H1 (cell line): ENCODE measurements around the gene PHF14. TPM values are rescaled to one million over a fixed set of nuclear protein-coding genes. Genes with fewer than 3 reads are reported as not detected.

ENCODE experiments used
- KDM4A ChIP-seq: IDR thresholded peaks from one replicate; pipeline ENCODE4 v1.7.1; 2012; ENCODE audit warnings: low read depth, mild to moderate bottlenecking, moderate library complexity, low read length, inconsistent platforms; ENCODE audit not compliant: severe bottlenecking
- polyA plus RNA-seq, 7 experiments: library from polyadenylated mRNA; depleted of rRNA in 3 of 7; stranded (reverse) in 5 of 7; unstranded in 2 of 7; fragments of >200 nt in 5 of 7; fragments of 200-250 nt in 2 of 7; gene quantifications; 1 replicate in 5 of 7; 2 replicates in 1 of 7; 4 replicates in 1 of 7; pipeline versions ENCODE4 v1.2.1 to v1.2.3, GENCODE V29; 2011 to 2013; ENCODE audit warnings: missing spikeins in 2 of 7, mixed read lengths in 2 of 7
- total RNA-seq: library from RNA; stranded (reverse); fragmentation: NEBNext Ultra II Directional; extraction: Animal tissue kit (Norgen Biotek cat#: 25700); gene quantifications from 2 replicates; pipeline ENCODE4 v1.2.1, GENCODE V29; 2021

Gene PHF14
- total and polyA plus RNA-seq, 2 of the 8 experiments (the other 6 are each of a cell fraction or from before 2014, with no cell fraction given), result 17.9 to 70.6 TPM

DNA sequence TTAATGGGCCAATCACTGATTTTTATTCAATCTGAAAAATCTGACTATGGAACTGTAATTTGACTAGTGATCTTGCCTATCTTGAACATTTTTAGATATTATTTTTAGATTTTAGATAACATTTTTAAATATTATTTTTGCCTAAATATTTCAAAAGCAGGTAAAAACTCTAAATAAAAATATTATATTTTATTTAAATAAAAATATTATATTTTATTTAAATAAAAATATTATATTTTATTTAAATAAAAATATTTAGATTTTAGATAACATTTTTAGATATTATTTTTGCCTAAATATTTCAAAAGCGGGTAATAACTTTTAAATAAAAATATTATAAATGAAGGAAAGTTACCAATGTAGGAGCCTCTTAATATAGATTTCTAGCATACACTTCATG lies 187.8 kb downstream of the PHF14 start (continued):
- no peak for TF ChIP-seq KDM4A
